NB4 (cell line): ENCODE measurements around the gene AIP.
"Not testable (repeated sequence)": the region's sequence is repeated elsewhere in the genome, so short reads cannot be mapped to it uniquely, and the experiment has no call there.

Source experiments
- DNase-seq: peaks from one replicate; pipeline ENCODE4 v3.0.0; 2010; ENCODE audit warnings: low read depth
- H3K4me3 ChIP-seq: one replicate; pipeline ENCODE4 v1.5.1; 2011; ENCODE audit warnings: mild to moderate bottlenecking, low read depth, low read length, moderate library complexity
- MAX ChIP-seq: IDR thresholded peaks from 2 replicates; pipeline ENCODE4 v1.6.1; 2011; ENCODE audit warnings: low read depth, low read length
- MYC ChIP-seq: IDR thresholded peaks from 2 replicates; pipeline ENCODE4 v1.6.1; 2011; ENCODE audit warnings: low read depth, low read length
- POLR2A ChIP-seq: IDR thresholded peaks from 2 replicates; pipeline ENCODE4 v1.6.1; 2011; ENCODE audit warnings: mild to moderate bottlenecking; ENCODE audit not compliant: insufficient read length; ENCODE audit errors: extremely low read depth
- TF ChIP-seq, protein P1 (sequence below): IDR thresholded peaks from one replicate; pipeline ENCODE4 v1.5.1; 2012; ENCODE audit warnings: low read depth, low read length

Gene AIP

DNA sequence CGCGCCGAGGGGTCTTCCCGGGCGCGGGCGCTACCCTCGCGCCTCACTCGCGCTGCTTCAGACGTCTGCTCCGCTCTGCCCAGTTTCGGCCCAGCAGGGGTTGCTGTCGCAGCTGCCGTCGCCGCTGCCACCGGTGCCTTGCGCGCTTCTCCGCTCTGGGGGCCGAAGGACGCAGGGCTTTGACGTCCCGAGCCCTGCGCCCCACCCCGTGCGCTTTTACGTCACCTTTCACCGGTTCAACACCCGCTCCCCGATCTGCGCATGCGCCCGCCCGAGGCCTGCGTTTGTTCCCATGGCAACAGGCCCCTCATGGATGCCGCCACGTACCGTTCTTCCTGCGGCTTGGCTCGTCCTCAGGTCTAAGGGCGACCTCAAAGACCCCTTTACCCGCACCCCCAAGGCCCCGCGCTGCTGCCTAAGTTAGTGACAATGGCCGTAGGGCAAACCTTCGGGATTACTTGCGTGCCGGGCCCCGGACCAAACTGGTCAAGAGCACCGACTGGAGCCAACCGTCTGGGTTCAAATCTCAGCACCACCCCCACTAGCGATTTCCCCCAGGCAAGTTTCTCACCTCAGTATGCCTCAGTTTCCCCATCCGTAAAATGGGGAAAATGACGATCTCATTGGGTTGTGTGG, 25.8 kb downstream of the AIP start:
- peak; percentile 90 for TF ChIP-seq MAX
- TF ChIP-seq, protein P1, sequence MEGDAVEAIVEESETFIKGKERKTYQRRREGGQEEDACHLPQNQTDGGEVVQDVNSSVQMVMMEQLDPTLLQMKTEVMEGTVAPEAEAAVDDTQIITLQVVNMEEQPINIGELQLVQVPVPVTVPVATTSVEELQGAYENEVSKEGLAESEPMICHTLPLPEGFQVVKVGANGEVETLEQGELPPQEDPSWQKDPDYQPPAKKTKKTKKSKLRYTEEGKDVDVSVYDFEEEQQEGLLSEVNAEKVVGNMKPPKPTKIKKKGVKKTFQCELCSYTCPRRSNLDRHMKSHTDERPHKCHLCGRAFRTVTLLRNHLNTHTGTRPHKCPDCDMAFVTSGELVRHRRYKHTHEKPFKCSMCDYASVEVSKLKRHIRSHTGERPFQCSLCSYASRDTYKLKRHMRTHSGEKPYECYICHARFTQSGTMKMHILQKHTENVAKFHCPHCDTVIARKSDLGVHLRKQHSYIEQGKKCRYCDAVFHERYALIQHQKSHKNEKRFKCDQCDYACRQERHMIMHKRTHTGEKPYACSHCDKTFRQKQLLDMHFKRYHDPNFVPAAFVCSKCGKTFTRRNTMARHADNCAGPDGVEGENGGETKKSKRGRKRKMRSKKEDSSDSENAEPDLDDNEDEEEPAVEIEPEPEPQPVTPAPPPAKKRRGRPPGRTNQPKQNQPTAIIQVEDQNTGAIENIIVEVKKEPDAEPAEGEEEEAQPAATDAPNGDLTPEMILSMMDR: no peak
- peak; percentile 40 for TF ChIP-seq POLR2A
- TF ChIP-seq MYC: 0 out of 2 replicates have a peak, but pooled peaks have one; percentile 40
- peak overlapping the region; percentile 72 for H3K4me3 ChIP-seq
- peak; percentile 96 for DNase-seq

DNA sequence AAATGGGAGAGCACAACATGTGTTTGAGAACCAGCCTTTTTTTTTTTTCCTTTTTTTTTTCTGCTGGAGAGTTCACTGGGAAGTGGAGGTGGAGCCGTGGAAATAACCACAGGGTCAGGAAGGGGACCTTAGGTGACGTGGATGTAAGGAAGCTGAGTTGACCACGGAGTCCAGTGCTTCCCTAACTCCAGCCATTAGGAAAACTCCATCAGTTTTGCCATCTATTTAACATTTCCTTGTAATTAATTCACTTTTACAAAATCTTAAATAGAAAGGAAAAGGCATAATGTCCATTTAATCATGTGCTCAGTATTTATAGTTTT, 27.2 kb downstream of the AIP start:
- DNase-seq: no peak
- H3K4me3 ChIP-seq: no peak overlapping the region
- TF ChIP-seq, protein P1: no peak
- TF ChIP-seq MYC (no peak), POLR2A (no peak), MAX (no peak)

DNA sequence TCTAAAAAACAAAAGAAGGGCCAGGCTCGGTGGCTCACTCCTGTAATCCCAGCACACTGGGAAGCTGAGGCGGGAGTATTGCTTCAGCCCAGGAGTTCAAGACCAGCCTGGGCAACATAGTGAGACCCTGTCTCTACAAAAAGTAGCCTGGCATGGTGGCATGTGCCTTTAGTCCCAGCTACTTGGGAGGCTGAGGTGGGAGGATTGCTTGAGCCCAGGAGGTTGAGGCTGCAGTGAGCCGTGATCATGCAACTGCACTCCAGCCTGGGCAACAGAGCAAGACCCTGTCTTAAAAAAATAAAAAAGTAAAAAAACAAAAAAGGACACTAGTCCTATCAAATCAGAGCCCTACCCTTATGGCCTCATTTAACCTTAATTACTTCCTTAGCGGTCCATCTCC, 28.7 kb downstream of the AIP start:
- DNase-seq, H3K4me3 ChIP-seq: not testable (repeated sequence)

DNA sequence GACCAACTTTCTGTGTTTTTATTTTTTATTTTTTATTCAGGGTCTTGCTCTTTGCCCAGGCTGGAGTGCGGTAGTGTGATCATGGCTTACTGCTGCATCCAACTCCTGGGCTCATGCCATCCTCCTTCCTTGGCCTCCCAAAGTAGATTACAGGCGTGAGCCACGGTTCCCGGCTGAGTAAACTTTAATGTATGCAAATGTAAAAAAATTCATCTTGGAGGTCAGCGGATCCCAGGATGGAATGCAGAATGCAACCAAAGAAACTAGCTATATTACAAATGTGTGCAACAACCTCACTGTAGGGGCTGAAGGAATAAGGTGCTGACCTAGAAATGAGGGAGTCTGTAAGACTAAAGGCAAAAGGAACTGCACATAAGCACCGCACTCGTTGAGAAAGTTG, 31.3 kb downstream of the AIP start:
- TF ChIP-seq MAX: no peak
- no peak for TF ChIP-seq POLR2A
- TF ChIP-seq, protein P1: no peak
- no peak for TF ChIP-seq MYC
- no peak overlapping the region for H3K4me3 ChIP-seq
- no peak for DNase-seq

- H3K4me3 ChIP-seq: no peak overlapping the region
- TF ChIP-seq, protein P1: no peak
- TF ChIP-seq MYC (no peak), MAX (no peak), POLR2A (no peak)
- no peak for DNase-seq
Observed at GRCh38 chr11:67516806-67517205, 34.0 kb downstream of the AIP start.

DNA sequence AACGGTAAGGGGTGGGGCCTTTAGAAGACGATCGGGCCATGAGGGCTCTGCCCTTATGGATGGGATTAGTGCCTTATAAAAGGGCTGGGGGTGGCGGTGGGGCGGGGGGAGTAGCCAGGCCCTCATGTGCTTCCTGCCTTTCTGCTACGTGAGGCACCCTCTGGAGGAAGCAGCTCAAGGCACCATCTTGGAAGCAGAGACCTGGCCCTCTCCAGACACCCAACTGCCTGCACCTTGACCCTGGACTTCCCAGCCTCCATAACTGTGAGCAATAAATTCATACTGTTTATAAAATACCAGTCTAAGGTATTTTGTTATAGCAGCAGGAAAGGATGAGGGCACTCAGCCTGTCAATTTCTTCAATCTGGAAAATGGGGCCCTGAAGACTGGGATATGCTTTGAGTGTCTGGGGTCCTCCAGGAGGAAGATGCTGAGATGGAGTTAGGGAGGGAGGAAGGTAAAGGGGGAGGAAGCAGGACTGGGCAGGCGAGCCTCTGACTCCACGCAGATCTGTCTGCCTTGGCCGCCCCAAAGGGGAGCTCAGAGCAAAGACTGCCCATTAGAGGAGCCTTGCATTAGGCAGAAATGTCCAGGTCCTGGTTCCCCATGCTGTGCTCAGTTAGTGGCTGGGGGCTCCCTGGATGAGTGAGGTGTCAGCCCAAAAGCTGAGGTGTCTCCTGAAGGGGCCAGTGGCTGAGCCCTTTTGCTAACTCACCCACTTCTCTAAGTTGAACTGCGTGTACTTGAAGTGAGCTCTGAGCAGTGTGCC, 35.1 kb downstream of the AIP start:
- no peak for TF ChIP-seq POLR2A
- no peak for TF ChIP-seq MYC
- TF ChIP-seq, protein P1: no peak
- no peak for TF ChIP-seq MAX

More for the DNA sequence above, 35.1 kb downstream of the AIP start:
- DNase-seq: no peak
- no peak overlapping the region for H3K4me3 ChIP-seq
